WI38 (cell line): ENCODE data around the gene STX18.

Experiments
- H3K4me3 ChIP-seq: 2 replicates; pipeline ENCODE4 v1.5.1; 2011; ENCODE audit warnings: low read depth, mild to moderate bottlenecking, control low read depth, low read length
- TF ChIP-seq, protein P1 (sequence below): IDR thresholded peaks from 2 replicates; pipeline ENCODE4 v1.5.1; 2012; ENCODE audit warnings: low read depth, mild to moderate bottlenecking, control low read depth, low read length

The STX18 gene

DNA sequence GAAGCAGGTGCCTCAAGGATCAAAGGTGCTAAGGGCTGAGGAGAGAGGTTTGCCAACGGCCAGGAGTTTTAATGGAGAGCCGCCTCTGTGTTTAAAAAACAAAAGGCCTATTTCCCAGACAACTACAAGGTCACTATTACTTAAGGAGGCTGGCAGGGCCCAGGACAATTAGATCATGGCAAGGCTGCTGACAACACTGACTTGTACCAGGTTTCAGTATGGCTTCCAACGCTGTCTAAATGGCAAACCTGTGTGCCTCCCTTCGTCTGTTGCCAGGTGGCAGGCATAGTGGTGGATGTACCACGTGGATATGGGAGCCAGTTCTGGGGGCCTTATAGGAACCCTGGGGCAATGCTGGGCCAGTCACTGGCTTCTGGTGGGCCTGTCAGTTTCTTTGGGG, 114.0 kb downstream of the STX18 start:
- no peak overlapping the region for H3K4me3 ChIP-seq
- TF ChIP-seq, protein P1, sequence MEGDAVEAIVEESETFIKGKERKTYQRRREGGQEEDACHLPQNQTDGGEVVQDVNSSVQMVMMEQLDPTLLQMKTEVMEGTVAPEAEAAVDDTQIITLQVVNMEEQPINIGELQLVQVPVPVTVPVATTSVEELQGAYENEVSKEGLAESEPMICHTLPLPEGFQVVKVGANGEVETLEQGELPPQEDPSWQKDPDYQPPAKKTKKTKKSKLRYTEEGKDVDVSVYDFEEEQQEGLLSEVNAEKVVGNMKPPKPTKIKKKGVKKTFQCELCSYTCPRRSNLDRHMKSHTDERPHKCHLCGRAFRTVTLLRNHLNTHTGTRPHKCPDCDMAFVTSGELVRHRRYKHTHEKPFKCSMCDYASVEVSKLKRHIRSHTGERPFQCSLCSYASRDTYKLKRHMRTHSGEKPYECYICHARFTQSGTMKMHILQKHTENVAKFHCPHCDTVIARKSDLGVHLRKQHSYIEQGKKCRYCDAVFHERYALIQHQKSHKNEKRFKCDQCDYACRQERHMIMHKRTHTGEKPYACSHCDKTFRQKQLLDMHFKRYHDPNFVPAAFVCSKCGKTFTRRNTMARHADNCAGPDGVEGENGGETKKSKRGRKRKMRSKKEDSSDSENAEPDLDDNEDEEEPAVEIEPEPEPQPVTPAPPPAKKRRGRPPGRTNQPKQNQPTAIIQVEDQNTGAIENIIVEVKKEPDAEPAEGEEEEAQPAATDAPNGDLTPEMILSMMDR = no peak

GRCh38 chr4:4427121-4427870, 114.6 kb downstream of the STX18 start:
- H3K4me3 ChIP-seq = no peak overlapping the region
- TF ChIP-seq, protein P1 = 0 out of 2 replicates have a peak, but pooled peaks have one; percentile 6

DNA sequence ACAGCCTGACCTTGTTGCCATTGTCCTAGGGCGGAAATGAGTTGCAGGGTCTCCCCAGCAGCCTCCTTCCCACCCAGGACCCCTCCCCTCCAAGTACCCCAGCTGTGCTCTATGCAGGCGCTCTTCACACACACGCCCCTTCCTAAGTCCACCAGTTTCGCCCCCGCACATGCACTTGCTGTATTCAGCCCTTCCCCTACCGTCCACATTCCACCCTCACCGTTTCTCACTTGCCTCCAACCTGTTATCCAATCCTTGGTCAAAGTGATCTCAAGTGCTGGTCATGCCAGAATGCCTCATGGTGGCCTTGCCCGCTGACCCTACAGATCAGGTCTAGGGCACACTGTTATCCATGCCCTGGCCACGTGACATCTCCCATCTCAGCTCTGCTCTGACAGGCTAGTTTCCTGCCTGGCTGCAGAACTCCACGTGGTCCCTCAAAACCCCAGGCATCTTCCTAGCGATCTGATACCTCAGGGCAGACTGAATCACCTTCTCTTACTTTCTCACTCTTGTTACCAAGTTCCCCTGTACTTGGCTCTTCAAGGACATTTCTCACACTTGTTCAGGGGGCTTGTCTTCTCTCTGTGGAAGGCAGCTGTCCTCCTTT, 115.2 kb downstream of the STX18 start:
- H3K4me3 ChIP-seq = no peak overlapping the region
- TF ChIP-seq, protein P1 = no peak

- TF ChIP-seq, protein P1 = no peak
Measured at GRCh38 chr4:4425696-4426095, 116.2 kb downstream of the STX18 start.

GRCh38 chr4:4425119-4425690, 116.6 kb downstream of the STX18 start:
- TF ChIP-seq, protein P1 = no peak
- no peak overlapping the region for H3K4me3 ChIP-seq

More at GRCh38 chr4:4425696-4426095, 116.2 kb downstream of the STX18 start:
- H3K4me3 ChIP-seq = no peak overlapping the region

GRCh38 chr4:4424499-4425115, 117.2 kb downstream of the STX18 start:
- TF ChIP-seq, protein P1 = no peak
- H3K4me3 ChIP-seq = no peak overlapping the region
